Limb (tissue), 2 donors: Measurements from ENCODE around the gene TTLL13.

Source experiments
- DNase-seq, 2 donors: peaks; one replicate each; pipeline ENCODE4 v3.0.0-alpha.2; 2016; ENCODE audit errors: extremely low spot score in 2 of 2

The TTLL13 gene

DNA sequence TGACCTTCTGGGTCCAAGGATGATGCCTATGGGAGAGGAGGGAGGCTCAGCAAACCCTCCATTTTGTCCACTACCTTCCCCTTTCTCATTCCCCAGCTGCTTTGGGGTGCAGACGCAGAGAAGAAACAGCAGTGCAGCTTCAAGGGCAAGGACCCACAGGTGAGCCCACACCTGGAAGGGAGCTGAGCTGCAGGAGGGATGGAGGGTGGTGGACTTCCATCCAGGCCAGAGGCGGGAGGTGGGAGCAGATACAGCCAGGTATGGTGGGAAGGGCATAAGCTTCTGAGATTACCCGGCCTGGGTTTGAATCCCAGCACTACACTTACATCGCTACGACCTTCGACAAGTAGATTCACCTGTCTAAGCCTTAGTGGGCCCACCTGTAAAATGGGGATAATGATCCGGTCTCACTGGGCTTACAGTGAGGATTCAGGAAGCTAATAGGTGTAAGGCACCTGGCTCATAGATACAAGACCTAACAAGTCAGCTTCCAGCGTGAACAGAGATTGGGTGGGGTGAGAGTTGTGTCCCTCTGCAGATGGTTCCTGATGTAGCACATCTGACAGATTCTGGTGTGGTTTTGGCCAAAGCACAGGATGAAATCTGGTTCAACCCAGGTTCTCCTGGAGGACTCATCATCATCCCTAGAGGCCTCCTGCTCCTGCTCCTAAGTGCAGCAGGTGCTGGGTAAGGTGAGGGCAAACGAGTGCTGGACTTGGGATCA lies 31.5 kb upstream of the TTLL13 start:
- DNase-seq, result no peak

DNA sequence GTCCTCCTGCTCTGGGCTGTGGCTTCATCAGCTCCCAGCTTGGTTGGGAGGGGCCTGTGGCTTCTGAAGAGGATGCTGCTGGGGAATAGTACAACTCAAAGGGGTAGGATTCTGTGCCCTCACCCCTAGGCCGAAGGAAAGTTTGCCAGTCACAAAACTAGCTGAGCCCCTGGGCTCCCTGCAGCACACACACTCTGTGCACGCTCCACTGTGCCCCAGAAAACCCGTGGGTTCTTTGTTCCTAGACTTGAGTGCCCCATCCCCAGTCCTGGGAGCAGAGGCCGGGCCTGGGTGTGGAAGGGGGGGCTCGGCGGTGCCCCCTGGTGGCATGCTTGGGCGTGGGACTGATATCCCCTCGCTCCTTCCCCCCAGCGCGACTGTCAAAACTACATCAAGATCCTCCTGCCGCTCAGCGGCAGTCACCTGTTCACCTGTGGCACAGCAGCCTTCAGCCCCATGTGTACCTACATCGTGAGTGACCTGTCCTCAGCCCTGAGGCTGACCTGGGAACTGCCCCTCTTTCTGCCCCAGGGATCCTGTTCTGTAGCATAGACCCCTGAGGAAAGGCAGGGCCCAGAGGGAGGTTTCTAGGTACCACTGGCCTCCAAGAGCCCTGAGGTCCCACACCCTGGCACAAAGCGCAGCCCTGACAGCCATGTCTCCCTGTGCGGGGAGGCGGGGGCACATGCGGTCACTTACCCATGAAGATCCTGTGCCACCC lies 29.8 kb upstream of the TTLL13 start:
- DNase-seq, result peak in 1 of 2 donors; percentile 54

DNA sequence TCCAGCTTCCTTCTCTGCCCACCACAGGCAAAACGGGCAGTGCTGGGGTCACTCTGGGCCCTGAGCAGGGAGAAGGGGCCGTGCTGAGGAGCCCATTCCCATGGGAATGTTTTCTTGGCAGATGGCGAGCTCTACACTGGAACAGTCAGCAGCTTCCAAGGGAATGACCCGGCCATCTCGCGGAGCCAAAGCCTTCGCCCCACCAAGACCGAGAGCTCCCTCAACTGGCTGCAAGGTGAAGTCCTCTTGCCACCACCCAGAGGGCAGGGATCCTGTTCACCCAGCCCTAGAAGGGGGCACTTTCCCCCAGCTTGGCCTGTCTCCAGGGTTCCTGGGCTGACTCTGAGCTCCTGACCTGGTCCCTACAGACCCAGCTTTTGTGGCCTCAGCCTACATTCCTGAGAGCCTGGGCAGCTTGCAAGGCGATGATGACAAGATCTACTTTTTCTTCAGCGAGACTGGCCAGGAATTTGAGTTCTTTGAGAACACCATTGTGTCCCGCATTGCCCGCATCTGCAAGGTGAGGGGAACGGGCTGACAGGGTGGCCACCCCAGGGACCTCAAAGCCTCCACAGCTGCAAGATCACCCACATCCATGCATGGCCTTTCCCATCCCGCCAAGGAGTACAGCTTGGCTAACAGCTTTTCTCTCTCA lies 28.0 kb upstream of the TTLL13 start:
- DNase-seq, result peak in 1 of 2 donors; percentile 57

DNA sequence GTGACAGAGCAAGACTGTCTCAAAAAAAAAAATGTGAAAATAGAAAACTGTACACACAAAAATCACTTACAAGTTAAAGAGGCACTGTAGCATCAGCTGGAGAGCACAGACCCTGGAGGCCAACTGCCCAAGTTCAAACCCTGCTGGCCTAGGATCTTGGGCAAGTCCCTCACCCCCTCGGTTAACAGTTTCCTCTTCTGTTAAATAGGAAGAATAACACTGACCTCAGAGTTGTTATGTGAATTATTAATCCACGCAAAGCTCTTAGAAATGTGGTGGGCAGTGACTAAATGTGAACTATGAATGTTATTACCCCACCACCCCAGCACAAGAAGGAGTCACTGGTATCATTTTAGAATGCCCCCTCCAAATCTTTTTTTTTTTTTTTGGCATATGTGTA lies 26.8 kb upstream of the TTLL13 start:
- DNase-seq, result no peak

DNA sequence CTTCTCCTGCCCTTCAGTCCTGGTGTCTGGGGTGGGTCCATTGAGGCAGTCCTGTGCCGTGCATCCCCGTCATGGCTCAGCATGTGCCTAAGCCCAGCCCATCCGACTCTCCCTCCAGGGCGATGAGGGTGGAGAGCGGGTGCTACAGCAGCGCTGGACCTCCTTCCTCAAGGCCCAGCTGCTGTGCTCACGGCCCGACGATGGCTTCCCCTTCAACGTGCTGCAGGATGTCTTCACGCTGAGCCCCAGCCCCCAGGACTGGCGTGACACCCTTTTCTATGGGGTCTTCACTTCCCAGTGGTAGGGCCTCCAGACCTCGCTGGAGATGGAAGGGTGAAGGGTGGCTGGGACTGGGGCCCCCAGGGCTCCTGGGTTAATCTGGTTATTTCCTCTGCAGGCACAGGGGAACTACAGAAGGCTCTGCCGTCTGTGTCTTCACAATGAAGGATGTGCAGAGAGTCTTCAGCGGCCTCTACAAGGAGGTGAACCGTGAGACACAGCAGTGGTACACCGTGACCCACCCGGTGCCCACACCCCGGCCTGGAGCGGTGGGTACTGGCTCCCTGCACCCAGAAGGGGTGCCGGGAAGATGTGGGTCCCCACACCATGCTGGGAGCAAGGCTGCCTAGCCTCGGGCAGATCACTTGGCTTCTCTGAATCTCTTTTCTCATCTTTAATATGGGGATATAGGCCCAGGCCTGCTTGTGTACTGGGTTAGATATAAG lies 25.8 kb upstream of the TTLL13 start:
- DNase-seq, result no peak

DNA sequence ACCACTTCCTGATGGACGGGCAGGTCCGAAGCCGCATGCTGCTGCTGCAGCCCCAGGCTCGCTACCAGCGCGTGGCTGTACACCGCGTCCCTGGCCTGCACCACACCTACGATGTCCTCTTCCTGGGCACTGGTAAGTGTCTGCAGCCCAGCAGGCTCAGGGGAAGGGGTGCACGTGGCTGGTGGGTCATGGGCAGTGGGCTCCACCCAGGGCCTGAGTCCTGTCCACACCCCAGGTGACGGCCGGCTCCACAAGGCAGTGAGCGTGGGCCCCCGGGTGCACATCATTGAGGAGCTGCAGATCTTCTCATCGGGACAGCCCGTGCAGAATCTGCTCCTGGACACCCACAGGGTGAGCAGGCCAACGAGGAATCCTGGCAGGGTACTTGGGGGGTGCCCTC lies 24.3 kb upstream of the TTLL13 start:
- DNase-seq, result no peak

DNA sequence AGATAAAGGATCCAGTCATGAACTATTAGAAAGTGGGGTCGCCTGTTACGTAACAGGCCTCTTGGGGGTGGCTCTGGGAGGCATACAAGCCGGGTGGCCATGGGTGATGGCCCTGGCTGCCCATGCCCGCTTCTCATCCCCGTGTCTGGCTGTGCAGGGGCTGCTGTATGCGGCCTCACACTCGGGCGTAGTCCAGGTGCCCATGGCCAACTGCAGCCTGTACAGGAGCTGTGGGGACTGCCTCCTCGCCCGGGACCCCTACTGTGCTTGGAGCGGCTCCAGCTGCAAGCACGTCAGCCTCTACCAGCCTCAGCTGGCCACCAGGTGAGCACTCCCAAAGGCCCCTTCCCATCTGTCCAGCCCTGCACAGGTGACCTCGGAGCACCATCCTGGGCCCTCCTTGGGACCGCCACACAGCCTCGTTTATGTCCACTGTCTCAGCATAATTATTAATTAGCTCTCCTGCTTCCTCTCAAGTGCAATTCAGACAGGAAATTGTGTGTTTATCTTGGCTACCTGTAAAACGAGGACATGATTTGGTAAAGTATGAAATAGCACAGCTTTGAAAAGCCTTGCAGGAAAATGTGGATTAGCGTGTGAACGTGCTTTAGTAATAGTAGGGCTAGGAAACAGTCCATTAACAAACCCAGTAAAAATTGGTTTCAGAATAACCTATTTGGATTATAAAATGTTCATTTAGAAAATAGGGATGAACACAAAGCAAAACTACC lies 23.7 kb upstream of the TTLL13 start:
- no peak for DNase-seq

DNA sequence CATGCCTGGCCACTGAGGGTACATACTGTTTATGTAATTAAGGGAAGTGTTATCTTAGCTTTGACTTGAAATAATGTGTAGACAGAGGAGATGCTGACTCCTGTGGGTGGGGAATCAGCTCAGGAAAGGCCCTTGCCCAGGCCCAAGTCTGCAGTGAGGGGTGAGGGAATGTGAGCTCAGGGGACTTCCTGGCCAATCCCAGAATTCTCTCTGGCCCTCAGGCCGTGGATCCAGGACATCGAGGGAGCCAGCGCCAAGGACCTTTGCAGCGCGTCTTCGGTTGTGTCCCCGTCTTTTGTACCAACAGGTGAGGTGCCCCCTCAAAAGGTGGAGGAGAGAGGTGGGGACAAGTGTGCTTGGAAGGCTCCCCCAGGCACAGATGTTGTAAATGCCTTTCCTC lies 22.0 kb upstream of the TTLL13 start:
- DNase-seq, result no peak

DNA sequence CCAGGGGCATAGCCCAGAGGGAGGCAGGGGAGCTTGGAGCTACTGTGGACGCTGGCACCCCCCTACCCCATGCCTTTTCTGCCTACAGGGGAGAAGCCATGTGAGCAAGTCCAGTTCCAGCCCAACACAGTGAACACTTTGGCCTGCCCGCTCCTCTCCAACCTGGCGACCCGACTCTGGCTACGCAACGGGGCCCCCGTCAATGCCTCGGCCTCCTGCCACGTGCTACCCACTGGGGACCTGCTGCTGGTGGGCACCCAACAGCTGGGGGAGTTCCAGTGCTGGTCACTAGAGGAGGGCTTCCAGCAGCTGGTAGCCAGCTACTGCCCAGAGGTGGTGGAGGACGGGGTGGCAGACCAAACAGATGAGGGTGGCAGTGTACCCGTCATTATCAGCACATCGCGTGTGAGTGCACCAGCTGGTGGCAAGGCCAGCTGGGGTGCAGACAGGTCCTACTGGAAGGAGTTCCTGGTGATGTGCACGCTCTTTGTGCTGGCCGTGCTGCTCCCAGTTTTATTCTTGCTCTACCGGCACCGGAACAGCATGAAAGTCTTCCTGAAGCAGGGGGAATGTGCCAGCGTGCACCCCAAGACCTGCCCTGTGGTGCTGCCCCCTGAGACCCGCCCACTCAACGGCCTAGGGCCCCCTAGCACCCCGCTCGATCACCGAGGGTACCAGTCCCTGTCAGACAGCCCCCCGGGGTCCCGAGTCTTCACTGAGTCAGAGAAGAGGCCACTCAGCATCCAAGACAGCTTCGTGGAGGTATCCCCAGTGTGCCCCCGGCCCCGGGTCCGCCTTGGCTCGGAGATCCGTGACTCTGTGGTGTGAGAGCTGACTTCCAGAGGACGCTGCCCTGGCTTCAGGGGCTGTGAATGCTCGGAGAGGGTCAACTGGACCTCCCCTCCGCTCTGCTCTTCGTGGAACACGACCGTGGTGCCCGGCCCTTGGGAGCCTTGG lies 21.3 kb upstream of the TTLL13 start:
- DNase-seq, result no peak

DNA sequence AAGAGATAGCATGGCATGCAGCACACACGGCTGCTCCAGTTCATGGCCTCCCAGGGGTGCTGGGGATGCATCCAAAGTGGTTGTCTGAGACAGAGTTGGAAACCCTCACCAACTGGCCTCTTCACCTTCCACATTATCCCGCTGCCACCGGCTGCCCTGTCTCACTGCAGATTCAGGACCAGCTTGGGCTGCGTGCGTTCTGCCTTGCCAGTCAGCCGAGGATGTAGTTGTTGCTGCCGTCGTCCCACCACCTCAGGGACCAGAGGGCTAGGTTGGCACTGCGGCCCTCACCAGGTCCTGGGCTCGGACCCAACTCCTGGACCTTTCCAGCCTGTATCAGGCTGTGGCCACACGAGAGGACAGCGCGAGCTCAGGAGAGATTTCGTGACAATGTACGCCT lies 20.4 kb upstream of the TTLL13 start:
- DNase-seq, result no peak

DNA sequence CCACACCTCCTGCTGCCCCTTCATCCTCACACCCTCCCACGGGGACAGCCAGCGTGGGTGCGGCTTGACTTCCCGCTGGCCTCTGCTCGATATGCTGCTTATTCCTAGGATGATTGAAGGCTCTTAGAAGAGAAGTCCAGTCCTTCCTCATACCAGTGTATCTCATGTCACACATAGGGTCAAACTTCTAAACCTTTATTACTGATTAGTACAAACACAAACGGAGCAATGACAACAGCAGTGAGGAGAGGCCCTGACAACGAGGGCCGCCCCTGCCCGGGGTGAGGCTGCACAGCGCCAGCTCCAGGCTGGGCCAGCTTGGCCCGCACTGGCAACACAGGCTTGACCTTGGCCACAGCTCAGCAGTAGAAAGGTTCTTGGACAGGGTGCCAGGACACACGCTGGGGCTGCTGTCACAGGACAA lies 19.3 kb upstream of the TTLL13 start:
- no peak for DNase-seq

DNA sequence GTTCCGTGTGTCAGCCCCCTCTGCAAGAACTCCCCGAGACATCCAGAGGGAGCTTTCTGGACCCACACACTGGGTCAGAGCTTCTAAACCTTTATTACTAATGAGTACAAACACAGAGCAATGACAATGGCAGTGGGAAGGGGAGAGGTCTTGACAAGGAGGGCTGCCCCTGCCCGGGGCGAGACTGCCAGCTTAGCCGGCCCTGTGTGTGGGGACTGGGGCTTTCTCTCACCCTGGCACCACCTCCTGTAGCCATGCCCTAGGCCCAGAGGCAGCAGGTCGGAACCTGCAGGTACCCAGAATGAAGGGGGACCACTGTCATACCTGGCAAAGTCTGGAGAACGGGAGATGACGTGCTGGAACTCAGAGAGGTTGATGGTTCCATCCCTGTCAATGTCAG lies 18.7 kb upstream of the TTLL13 start:
- DNase-seq, result no peak

DNA sequence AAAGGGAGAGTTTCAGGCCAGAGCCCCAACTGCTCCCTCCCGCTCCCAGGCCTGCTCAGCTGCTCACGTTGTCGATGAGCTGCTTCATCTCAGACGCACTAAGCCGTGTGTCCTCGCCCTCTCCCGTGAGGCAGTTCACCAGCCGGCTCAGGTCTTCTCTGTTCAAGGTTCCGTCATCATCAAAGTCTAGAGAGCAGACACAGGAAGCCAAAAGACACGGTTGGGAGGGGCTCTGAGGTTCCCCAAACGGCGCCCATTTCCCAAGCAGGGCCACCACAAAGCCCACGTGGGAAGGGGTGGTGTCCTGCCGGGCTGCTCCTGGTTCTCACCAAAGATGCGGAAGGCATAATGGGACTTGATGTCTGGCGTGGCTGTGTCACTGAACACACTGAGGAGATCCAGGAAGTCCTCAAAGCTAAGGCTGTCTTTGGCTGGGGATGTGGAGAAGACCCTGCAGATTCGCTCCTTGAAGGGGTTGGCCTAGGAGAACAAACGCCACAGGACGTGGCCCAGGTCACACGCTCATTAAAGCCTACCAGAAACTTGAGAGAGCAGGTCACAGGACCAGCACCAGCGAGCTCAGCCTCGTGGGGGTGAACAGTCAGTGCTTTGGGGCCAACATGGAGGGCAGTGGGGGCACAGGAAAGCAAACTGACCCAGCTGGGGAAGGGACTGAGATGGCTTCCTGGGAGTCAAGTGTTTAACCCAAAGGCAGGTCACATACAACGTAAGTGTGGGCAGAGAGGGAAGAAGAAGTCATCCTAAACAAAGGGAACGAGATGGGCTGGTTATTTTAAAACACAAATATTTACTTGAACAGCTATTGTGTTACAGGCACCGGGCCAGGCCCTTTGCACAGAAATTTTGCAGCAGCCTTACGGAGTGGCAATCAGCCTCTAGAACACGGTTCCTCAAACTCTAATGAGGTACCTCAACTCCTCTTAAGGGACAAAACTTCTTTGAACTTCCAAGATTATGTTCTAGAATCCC lies 18.0 kb upstream of the TTLL13 start:
- no peak for DNase-seq

DNA sequence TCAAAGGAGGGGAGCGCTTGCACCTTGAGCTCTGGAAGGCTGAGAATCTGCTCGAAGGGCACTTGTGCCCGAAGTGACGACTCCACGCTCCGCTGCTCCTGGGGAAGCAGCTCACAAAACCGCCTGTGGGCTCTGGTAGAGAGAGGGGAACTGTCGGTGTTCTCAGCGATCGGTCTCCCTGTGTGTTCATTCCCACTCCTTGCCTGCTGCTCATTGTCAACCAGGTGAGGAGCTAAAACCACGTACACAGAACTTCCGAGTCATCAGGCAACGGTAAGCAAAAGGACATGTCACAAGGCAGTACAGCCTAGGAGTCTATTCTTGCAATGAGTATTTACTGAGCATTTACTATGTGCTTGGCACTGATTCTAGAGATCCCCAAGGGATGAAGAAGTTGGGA lies 17.2 kb upstream of the TTLL13 start:
- no peak for DNase-seq

DNA sequence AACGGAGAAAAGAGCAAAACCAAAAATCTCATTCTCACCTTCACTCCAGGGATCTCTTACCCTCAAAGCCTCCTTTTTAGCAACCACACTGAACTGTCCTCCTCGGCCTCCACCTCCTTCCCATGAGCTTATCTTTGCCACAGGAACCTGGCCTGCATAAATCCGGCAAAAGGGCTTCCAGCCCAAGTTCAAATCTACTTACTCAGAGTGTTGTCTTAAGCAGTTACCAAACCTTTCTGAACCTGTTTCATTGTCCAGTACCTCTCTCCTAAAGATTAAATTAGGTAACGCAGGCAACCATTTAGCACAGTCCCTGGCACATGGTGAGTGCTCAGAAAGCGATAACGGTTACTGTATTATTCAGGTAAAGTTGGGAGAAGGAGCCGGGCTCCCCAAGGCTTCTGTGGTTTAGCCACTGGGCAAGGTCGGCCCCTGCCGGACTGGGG lies 16.4 kb upstream of the TTLL13 start:
- no peak for DNase-seq

DNA sequence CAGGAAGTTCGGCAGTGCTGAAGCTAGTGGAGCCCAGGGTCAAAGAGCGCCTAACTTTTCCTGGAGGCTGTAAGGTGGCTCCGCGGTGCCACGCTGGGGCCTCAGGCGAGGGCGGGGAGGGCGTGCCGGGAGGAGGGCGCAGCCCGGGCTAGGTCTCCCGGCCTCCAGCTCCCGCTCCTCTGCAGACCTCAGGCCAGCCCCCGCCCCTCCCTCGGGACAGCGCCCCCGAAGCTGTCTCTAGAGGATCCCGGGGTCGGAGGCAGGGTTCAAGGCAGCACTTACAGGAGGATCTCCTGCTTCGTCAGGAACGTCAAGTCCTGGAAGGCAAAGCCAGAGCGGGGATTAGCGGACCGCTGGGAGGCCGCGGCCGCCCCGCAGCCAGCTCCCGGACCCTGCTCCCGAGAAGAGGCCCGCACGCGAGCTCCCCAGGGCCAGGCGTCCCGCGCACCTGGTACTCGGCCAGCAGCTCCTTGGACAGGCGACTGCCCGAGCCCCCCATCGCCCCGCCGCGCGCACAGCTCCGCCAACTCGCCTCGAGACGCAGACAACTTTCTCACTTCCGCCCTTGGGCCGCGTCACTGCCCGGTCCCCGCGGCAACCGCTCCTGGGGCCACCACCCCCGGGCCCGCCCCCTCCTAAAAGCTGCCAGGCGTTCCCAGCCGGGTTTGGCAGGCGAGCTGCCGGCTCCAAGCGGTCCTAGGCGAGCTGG lies 15.8 kb upstream of the TTLL13 start, which contains the start of gene CIB1:
Gene CIB1 (minus strand): TSS at position 555 of the 709 bp plus-strand sequence. CDS start 56 bp downstream, at position 499.
- DNase-seq, result peak; percentile 93 to 97

DNA sequence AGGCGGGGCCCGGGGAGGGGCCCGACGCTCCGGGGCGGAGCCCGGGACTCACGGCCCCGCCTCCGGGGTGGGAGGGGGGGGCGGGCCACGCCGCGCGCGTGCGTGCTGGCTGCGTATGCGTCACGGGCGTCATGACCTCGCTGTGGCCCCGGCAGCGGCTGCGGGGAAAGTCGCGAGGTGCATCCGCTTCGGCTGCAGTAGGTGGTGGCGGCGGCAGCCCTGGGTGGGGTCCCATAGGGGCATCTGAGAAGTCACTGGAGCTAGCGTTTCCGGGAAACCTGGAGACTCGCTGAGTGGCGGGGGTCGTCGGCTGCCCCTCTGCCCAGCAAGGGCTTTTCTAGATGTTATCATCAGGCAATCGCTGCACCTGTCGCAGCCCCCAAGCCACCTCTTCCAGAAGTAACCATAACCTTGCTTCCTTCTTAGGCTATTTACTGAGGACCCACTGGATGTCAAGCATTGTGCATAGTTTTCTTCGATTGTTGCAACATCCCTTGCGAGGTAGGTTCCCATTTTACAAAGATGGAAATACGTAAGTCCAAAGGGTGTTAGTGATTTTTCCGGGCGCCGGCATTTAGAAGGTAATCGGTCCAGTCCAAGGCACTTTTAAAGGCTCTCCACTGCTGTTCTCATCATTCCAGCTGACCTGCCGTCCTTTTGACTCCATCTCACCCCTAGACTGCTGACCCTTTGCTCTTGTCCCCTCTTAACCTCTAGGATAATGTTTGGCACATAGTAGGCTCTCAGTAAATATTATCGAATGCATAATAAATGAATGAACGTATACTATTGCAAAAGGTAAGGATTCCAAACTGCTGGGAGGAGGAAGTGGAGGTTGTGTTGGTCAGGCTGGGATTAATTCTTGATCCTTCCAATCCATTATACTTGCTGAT lies 15.0 kb upstream of the TTLL13 start, which contains the start of gene GDPGP1:
Gene GDPGP1 (plus strand): TSS at position 114 of the 893 bp plus-strand sequence. CDS start 6,700 bp downstream, outside the sequence.
- DNase-seq, result no peak
